Measurements from ENCODE around the gene GNAI2.
A peak's percentile ranks its signal among the peaks of the same experiment; 100 is the strongest.

Gene GNAI2

GRCh38 chr3:50235716-50236483 is at the start of gene GNAI2:
Gene GNAI2, plus strand, starts transcription at chr3:50236204. Its CDS starts 132 bp downstream, at chr3:50236336.
- Histone ChIP-seq H3K27ac (ENCODE audit: low read depth, low read length) (peak within 1 kb of the TSS; percentile 72), H3K4me3 (ENCODE audit: low read depth, low read length) (peak within 1 kb of the TSS; percentile 91), H2AFZ (ENCODE audit: low read length, unreplicated experiment) (peak within 1 kb of the TSS; percentile 77), H3K79me2 (ENCODE audit: control insufficient read depth, insufficient read depth, low read length, unreplicated experiment) (peaks cover 48% of the 10 kb centered on the region), H3K4me1 (ENCODE audit: control insufficient read depth, insufficient read depth, low read length, unreplicated experiment) (peaks cover 25% of the 10 kb centered on the region), H3K27me3 (ENCODE audit: insufficient read depth, low read length) (no peaks in the 10 kb centered on the region), H3K36me3 (ENCODE audit: insufficient read depth, low read length) (no peaks in the 10 kb centered on the region)

GRCh38 chr3:50187750-50188149 is 48.3 kb upstream of the GNAI2 start:
- H3K27ac ChIP-seq (ENCODE audit: low read depth, low read length): no peak overlapping the region
- no peaks in the 10 kb centered on the region for H3K36me3 ChIP-seq (ENCODE audit: insufficient read depth, low read length)
- H3K4me3 ChIP-seq (ENCODE audit: low read depth, low read length): no peak overlapping the region
- no peaks in the 10 kb centered on the region for H3K4me1 ChIP-seq (ENCODE audit: control insufficient read depth, insufficient read depth, low read length, unreplicated experiment)
- no peak overlapping the region for H2AFZ ChIP-seq (ENCODE audit: low read length, unreplicated experiment)
- no peaks in the 10 kb centered on the region for H3K79me2 ChIP-seq (ENCODE audit: control insufficient read depth, insufficient read depth, low read length, unreplicated experiment)
- H3K27me3 ChIP-seq (ENCODE audit: insufficient read depth, low read length): peaks cover under 1% of the 10 kb centered on the region

- Histone ChIP-seq H3K27me3 (ENCODE audit: insufficient read depth, low read length) (peaks cover 16% of the 10 kb centered on the region), H3K27ac (ENCODE audit: low read depth, low read length) (no peak overlapping the region), H3K79me2 (ENCODE audit: control insufficient read depth, insufficient read depth, low read length, unreplicated experiment) (no peaks in the 10 kb centered on the region), H3K4me1 (ENCODE audit: control insufficient read depth, insufficient read depth, low read length, unreplicated experiment) (peaks cover 6% of the 10 kb centered on the region), H3K4me3 (ENCODE audit: low read depth, low read length) (no peak overlapping the region), H2AFZ (ENCODE audit: low read length, unreplicated experiment) (no peak overlapping the region), H3K36me3 (ENCODE audit: insufficient read depth, low read length) (no peaks in the 10 kb centered on the region)
Observed at GRCh38 chr3:50189274-50189673, 46.7 kb upstream of the GNAI2 start.

- no peaks in the 10 kb centered on the region for H3K79me2 ChIP-seq (ENCODE audit: control insufficient read depth, insufficient read depth, low read length, unreplicated experiment)
- H2AFZ ChIP-seq (ENCODE audit: low read length, unreplicated experiment): no peak overlapping the region
- no peaks in the 10 kb centered on the region for H3K36me3 ChIP-seq (ENCODE audit: insufficient read depth, low read length)
- H3K27me3 ChIP-seq (ENCODE audit: insufficient read depth, low read length): peaks cover 16% of the 10 kb centered on the region
- H3K4me3 ChIP-seq (ENCODE audit: low read depth, low read length): no peak overlapping the region
- no peak overlapping the region for H3K27ac ChIP-seq (ENCODE audit: low read depth, low read length)
- peaks cover 6% of the 10 kb centered on the region for H3K4me1 ChIP-seq (ENCODE audit: control insufficient read depth, insufficient read depth, low read length, unreplicated experiment)
Observed at GRCh38 chr3:50189989-50190388, 46.0 kb upstream of the GNAI2 start.

GRCh38 chr3:50190936-50191660 is 44.9 kb upstream of the GNAI2 start, which contains the start of gene GNAT1:
Gene GNAT1, plus strand, starts transcription at chr3:50191610. Its CDS starts 116 bp downstream, at chr3:50191726.
- H3K27ac ChIP-seq (ENCODE audit: low read depth, low read length): no peak within 1 kb of the TSS
- no peaks in the 10 kb centered on the region for H3K36me3 ChIP-seq (ENCODE audit: insufficient read depth, low read length)
- H3K4me1 ChIP-seq (ENCODE audit: control insufficient read depth, insufficient read depth, low read length, unreplicated experiment): peaks cover 11% of the 10 kb centered on the region
- H3K79me2 ChIP-seq (ENCODE audit: control insufficient read depth, insufficient read depth, low read length, unreplicated experiment): no peaks in the 10 kb centered on the region
- H3K4me3 ChIP-seq (ENCODE audit: low read depth, low read length): no peak within 1 kb of the TSS
- H3K27me3 ChIP-seq (ENCODE audit: insufficient read depth, low read length): peaks cover 19% of the 10 kb centered on the region
- H2AFZ ChIP-seq (ENCODE audit: low read length, unreplicated experiment): no peak within 1 kb of the TSS

GRCh38 chr3:50192124-50192523 is 43.9 kb upstream of the GNAI2 start:
- H2AFZ ChIP-seq (ENCODE audit: low read length, unreplicated experiment): no peak overlapping the region
- no peaks in the 10 kb centered on the region for H3K36me3 ChIP-seq (ENCODE audit: insufficient read depth, low read length)
- H3K27me3 ChIP-seq (ENCODE audit: insufficient read depth, low read length): peaks cover 24% of the 10 kb centered on the region
- no peak overlapping the region for H3K4me3 ChIP-seq (ENCODE audit: low read depth, low read length)
- H3K27ac ChIP-seq (ENCODE audit: low read depth, low read length): no peak overlapping the region
- H3K79me2 ChIP-seq (ENCODE audit: control insufficient read depth, insufficient read depth, low read length, unreplicated experiment): no peaks in the 10 kb centered on the region
- peaks cover 11% of the 10 kb centered on the region for H3K4me1 ChIP-seq (ENCODE audit: control insufficient read depth, insufficient read depth, low read length, unreplicated experiment)

- Histone ChIP-seq H3K27ac (ENCODE audit: low read depth, low read length) (no peak overlapping the region), H3K27me3 (ENCODE audit: insufficient read depth, low read length) (peaks cover 24% of the 10 kb centered on the region), H3K4me1 (ENCODE audit: control insufficient read depth, insufficient read depth, low read length, unreplicated experiment) (peaks cover 11% of the 10 kb centered on the region), H3K36me3 (ENCODE audit: insufficient read depth, low read length) (no peaks in the 10 kb centered on the region), H2AFZ (ENCODE audit: low read length, unreplicated experiment) (no peak overlapping the region), H3K79me2 (ENCODE audit: control insufficient read depth, insufficient read depth, low read length, unreplicated experiment) (no peaks in the 10 kb centered on the region), H3K4me3 (ENCODE audit: low read depth, low read length) (no peak overlapping the region)
Observed at GRCh38 chr3:50192689-50193141, 43.3 kb upstream of the GNAI2 start.

- Histone ChIP-seq H3K27me3 (ENCODE audit: insufficient read depth, low read length) (peaks cover 24% of the 10 kb centered on the region), H3K4me1 (ENCODE audit: control insufficient read depth, insufficient read depth, low read length, unreplicated experiment) (peaks cover 11% of the 10 kb centered on the region), H2AFZ (ENCODE audit: low read length, unreplicated experiment) (no peak overlapping the region), H3K36me3 (ENCODE audit: insufficient read depth, low read length) (no peaks in the 10 kb centered on the region), H3K27ac (ENCODE audit: low read depth, low read length) (no peak overlapping the region), H3K79me2 (ENCODE audit: control insufficient read depth, insufficient read depth, low read length, unreplicated experiment) (no peaks in the 10 kb centered on the region), H3K4me3 (ENCODE audit: low read depth, low read length) (no peak overlapping the region)
Observed at GRCh38 chr3:50193286-50193685, 42.7 kb upstream of the GNAI2 start.

GRCh38 chr3:50193746-50194127 is 42.3 kb upstream of the GNAI2 start:
- H3K79me2 ChIP-seq (ENCODE audit: control insufficient read depth, insufficient read depth, low read length, unreplicated experiment): no peaks in the 10 kb centered on the region
- peaks cover 11% of the 10 kb centered on the region for H3K4me1 ChIP-seq (ENCODE audit: control insufficient read depth, insufficient read depth, low read length, unreplicated experiment)
- H3K36me3 ChIP-seq (ENCODE audit: insufficient read depth, low read length): no peaks in the 10 kb centered on the region
- no peak overlapping the region for H3K4me3 ChIP-seq (ENCODE audit: low read depth, low read length)
- no peak overlapping the region for H3K27ac ChIP-seq (ENCODE audit: low read depth, low read length)
- H3K27me3 ChIP-seq (ENCODE audit: insufficient read depth, low read length): peaks cover 24% of the 10 kb centered on the region
- H2AFZ ChIP-seq (ENCODE audit: low read length, unreplicated experiment): no peak overlapping the region

- Histone ChIP-seq H3K36me3 (ENCODE audit: insufficient read depth, low read length) (no peaks in the 10 kb centered on the region), H3K79me2 (ENCODE audit: control insufficient read depth, insufficient read depth, low read length, unreplicated experiment) (no peaks in the 10 kb centered on the region), H2AFZ (ENCODE audit: low read length, unreplicated experiment) (peak overlapping the region; percentile 35), H3K27ac (ENCODE audit: low read depth, low read length) (no peak overlapping the region), H3K4me3 (ENCODE audit: low read depth, low read length) (no peak overlapping the region; the same call in 1 of the 2 replicates), H3K4me1 (ENCODE audit: control insufficient read depth, insufficient read depth, low read length, unreplicated experiment) (peaks cover 11% of the 10 kb centered on the region), H3K27me3 (ENCODE audit: insufficient read depth, low read length) (peaks cover 24% of the 10 kb centered on the region)
Observed at GRCh38 chr3:50194128-50194902, 41.7 kb upstream of the GNAI2 start.

Measured in ACC112 (cell line).